ENCODE results near the gene HJURP. TPM values are rescaled to one million over a fixed set of nuclear protein-coding genes. Genes with fewer than 3 reads are reported as not detected.

HJURP gene
- total RNA-seq, 4 donors from 2014 or later, result 0.20 to 1.1 TPM; not detected in 2

DNA sequence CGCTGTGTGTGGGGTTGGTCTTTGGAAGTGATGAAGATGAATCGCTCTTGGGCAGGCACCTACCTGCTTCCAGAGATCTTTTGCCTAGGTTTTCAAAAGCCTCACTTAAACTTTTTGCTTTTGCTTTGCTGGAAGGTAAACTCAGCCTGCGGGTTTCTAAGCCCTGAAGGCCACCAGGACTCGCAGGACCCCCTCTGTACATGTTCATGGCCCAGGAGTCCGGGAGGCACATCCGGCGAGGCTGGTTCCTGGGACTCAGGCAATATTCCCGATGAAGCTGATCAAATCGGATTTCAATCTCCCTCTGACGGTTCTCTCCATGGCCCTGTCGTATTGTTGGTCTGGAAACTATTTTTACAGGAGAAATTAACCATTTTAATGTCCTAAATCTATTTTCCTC lies 13.2 kb downstream of the HJURP start:
- in situ Hi-C loops (cut with MboI; ENCODE audit: low sequenced_read_pairs in 4 of 4), result no loop called here
- no peak overlapping the region for H3K27ac ChIP-seq
- H3K36me3 ChIP-seq, result no peaks in the 10 kb centered on the region
- intact Hi-C loops (cut with DNase I; ENCODE audit: low total_unique reads), result no loop called here
- TF ChIP-seq, protein P1, sequence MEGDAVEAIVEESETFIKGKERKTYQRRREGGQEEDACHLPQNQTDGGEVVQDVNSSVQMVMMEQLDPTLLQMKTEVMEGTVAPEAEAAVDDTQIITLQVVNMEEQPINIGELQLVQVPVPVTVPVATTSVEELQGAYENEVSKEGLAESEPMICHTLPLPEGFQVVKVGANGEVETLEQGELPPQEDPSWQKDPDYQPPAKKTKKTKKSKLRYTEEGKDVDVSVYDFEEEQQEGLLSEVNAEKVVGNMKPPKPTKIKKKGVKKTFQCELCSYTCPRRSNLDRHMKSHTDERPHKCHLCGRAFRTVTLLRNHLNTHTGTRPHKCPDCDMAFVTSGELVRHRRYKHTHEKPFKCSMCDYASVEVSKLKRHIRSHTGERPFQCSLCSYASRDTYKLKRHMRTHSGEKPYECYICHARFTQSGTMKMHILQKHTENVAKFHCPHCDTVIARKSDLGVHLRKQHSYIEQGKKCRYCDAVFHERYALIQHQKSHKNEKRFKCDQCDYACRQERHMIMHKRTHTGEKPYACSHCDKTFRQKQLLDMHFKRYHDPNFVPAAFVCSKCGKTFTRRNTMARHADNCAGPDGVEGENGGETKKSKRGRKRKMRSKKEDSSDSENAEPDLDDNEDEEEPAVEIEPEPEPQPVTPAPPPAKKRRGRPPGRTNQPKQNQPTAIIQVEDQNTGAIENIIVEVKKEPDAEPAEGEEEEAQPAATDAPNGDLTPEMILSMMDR (IDR thresholded peaks at IDR 0.05 in 4 of 5, conservative IDR thresholded peaks at IDR 0.05 in 1 of 5), result no peak
- TF ChIP-seq POLR2A (IDR thresholded peaks at IDR 0.05), result no peak
- ATAC-seq (no peak), DNase-seq (no peak)
- no peaks in the 10 kb centered on the region for H3K4me1 ChIP-seq
- no peak overlapping the region for H3K4me3 ChIP-seq
- no peaks in the 10 kb centered on the region for H3K27me3 ChIP-seq
- H3K9me3 ChIP-seq, result no peaks in the 10 kb centered on the region

DNA sequence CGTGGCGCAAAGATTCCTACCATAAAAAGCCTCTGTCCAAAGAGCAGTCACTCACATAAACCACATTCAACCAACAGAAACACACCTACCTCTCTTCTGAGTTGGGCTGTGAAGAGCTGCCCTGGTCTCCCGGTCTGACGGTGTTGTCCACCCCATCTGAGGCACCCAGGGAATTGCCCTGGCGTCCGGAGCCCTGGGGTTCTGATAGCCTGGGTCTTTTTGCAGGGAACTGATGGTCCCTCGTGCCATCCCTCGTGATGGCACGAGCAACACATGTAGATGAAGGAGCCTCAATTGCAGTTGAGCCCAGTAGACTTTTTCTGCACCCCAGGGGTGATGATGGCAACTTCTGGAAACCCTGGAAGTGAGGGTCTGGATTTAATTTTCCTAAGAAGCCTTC lies 13.8 kb downstream of the HJURP start:
- Histone ChIP-seq H3K36me3 (no peaks in the 10 kb centered on the region), H3K4me1 (no peaks in the 10 kb centered on the region), H3K4me3 (no peak overlapping the region), H3K27ac (no peak overlapping the region), H3K27me3 (no peaks in the 10 kb centered on the region), H3K9me3 (no peaks in the 10 kb centered on the region)
- intact Hi-C loops (cut with DNase I; ENCODE audit: low total_unique reads) (no loop called here), in situ Hi-C loops (cut with MboI; ENCODE audit: low sequenced_read_pairs in 4 of 4) (no loop called here)
- DNase-seq (no peak), ATAC-seq (no peak)
- TF ChIP-seq, protein P1 (IDR thresholded peaks at IDR 0.05 in 4 of 5, conservative IDR thresholded peaks at IDR 0.05 in 1 of 5), result no peak
- TF ChIP-seq POLR2A (IDR thresholded peaks at IDR 0.05), result no peak

DNA sequence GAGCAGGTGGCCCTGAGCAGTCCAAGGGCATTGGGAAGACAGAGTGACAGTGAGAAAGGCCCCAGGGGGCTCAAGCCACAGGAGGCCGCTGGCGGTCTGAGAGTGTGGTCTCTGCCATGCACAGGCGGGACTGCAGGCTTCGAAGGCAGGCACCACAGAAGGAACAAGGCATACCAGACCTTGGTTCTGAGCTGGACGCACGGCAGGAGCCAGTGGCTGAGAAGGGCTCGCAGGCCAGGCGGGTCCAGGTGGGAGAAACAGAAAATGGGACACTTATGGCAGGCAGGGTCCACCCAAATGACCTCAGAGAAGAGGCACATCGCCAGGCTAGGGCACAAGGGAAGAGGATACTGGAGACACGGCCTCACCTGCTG lies 14.9 kb downstream of the HJURP start:
- no peaks in the 10 kb centered on the region for H3K36me3 ChIP-seq
- in situ Hi-C loops (cut with MboI; ENCODE audit: low sequenced_read_pairs in 4 of 4) (no loop called here), intact Hi-C loops (cut with DNase I; ENCODE audit: low total_unique reads) (no loop called here)
- no peak overlapping the region for H3K27ac ChIP-seq
- no peak overlapping the region for H3K4me3 ChIP-seq
- TF ChIP-seq, protein P1 (IDR thresholded peaks at IDR 0.05 in 4 of 5, conservative IDR thresholded peaks at IDR 0.05 in 1 of 5), result no peak
- no peak for TF ChIP-seq POLR2A (IDR thresholded peaks at IDR 0.05)
- H3K27me3 ChIP-seq, result no peaks in the 10 kb centered on the region
- H3K4me1 ChIP-seq, result no peaks in the 10 kb centered on the region
- ATAC-seq, result no peak
- no peaks in the 10 kb centered on the region for H3K9me3 ChIP-seq
- DNase-seq, result no peak

DNA sequence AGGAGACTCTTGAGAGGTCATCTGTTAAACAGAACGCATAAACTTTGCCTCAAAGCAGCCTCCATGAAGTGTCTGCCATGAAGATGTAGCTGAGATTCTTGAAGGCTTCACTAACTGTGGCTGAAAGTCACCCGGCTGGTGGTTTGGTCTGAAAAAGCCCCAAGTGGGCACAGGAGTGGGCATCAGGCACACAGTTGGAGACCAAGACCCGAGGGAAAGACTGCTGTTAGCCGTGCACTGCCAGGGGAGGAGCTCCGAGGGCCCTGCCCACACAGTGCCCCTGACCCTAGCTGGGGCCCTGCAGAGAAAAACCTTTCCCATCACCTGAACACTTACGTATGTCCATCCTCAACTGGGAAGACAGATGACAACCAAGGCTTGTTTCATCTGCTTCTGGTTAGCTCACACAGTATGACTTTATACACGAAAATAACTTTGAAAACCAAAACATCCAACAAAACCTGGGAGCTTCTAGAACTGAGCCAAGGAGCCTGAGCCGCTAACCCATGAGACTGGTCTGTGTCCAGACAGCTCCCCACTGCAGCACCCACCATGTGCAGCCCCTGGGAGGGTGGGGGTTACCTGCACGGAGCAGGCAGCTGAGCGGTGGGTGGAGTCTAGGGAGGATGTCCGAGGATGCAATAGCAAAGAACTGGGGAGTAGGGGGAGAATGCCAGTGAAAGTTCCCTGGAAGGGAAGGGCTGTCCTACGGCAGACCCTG lies 15.4 kb downstream of the HJURP start:
- Histone ChIP-seq H3K27me3 (no peaks in the 10 kb centered on the region), H3K4me1 (no peaks in the 10 kb centered on the region), H3K9me3 (no peaks in the 10 kb centered on the region), H3K27ac (no peak overlapping the region), H3K4me3 (no peak overlapping the region), H3K36me3 (no peaks in the 10 kb centered on the region)
- in situ Hi-C loops (cut with MboI; ENCODE audit: low sequenced_read_pairs in 4 of 4), result no loop called here
- intact Hi-C loops (cut with DNase I; ENCODE audit: low total_unique reads), result no loop called here
- no peak for ATAC-seq
- TF ChIP-seq, protein P1 (IDR thresholded peaks at IDR 0.05 in 4 of 5, conservative IDR thresholded peaks at IDR 0.05 in 1 of 5), result no peak
- TF ChIP-seq POLR2A (IDR thresholded peaks at IDR 0.05), result no peak
- no peak for DNase-seq

GRCh38 chr2:233838251-233838650 lies 16.1 kb downstream of the HJURP start:
- Histone ChIP-seq H3K27ac (no peak overlapping the region), H3K27me3 (no peaks in the 10 kb centered on the region), H3K36me3 (no peaks in the 10 kb centered on the region), H3K4me1 (no peaks in the 10 kb centered on the region), H3K9me3 (no peaks in the 10 kb centered on the region), H3K4me3 (no peak overlapping the region)
- no peak for TF ChIP-seq POLR2A (IDR thresholded peaks at IDR 0.05)
- TF ChIP-seq, protein P1 (IDR thresholded peaks at IDR 0.05 in 4 of 5, conservative IDR thresholded peaks at IDR 0.05 in 1 of 5), result no peak
- DNase-seq, result no peak
- intact Hi-C loops (cut with DNase I; ENCODE audit: low total_unique reads) (no loop called here), in situ Hi-C loops (cut with MboI; ENCODE audit: low sequenced_read_pairs in 4 of 4) (no loop called here)
- ATAC-seq, result no peak
